HEK293 (cell line): Measurements from ENCODE around the gene KIAA0513.

Experiments used
- GFI1B ChIP-seq: fragments of 450-650 bp; formaldehyde crosslinking; IDR thresholded peaks from 2 replicates; pipeline ENCODE4 v1.5.1; 2016; ENCODE audit warnings: missing biosample characterization, missing genetic modification characterization
- GLIS2 ChIP-seq: fragments of 450-650 bp; formaldehyde crosslinking; IDR thresholded peaks from 2 replicates; pipeline ENCODE4 v1.5.1; 2016; ENCODE audit warnings: missing biosample characterization, missing genetic modification characterization
- HOXA7 ChIP-seq: sonication (generic); formaldehyde crosslinking; IDR thresholded peaks from 2 replicates; pipeline ENCODE4 v1.8.1; 2022; ENCODE audit warnings: missing genetic modification reagents, borderline replicate concordance
- PRDM1 ChIP-seq: fragments of 450-650 bp; formaldehyde crosslinking; IDR thresholded peaks from 2 replicates; pipeline ENCODE4; 2016; ENCODE audit warnings: missing biosample characterization, missing genetic modification characterization
- REPIN1 ChIP-seq: fragments of 450-650 bp; formaldehyde crosslinking; IDR thresholded peaks from 2 replicates; pipeline ENCODE4 v1.5.1; 2017; ENCODE audit warnings: missing biosample characterization, missing genetic modification characterization, low read depth
- SCRT2 ChIP-seq: fragments of 450-650 bp; formaldehyde crosslinking; IDR thresholded peaks from 2 replicates; pipeline ENCODE4 v1.5.1; 2016; ENCODE audit warnings: missing biosample characterization, missing genetic modification characterization
- SP7 ChIP-seq: fragments of 450-650 bp; formaldehyde crosslinking; IDR thresholded peaks from 2 replicates; pipeline ENCODE4 v1.5.1; 2016; ENCODE audit warnings: missing biosample characterization, missing genetic modification characterization
- ZBTB17 ChIP-seq: fragments of 450-650 bp; formaldehyde crosslinking; IDR thresholded peaks from 2 replicates; pipeline ENCODE4 v1.5.1; 2016; ENCODE audit warnings: missing biosample characterization, missing genetic modification characterization
- ZFP69B ChIP-seq: fragments of 450-650 bp; formaldehyde crosslinking; IDR thresholded peaks from 2 replicates; pipeline ENCODE4 v1.5.1; 2016; ENCODE audit warnings: missing biosample characterization, missing genetic modification characterization
- ZNF19 ChIP-seq: fragments of 450-650 bp; formaldehyde crosslinking; IDR thresholded peaks from 2 replicates; pipeline ENCODE4; 2016; ENCODE audit warnings: missing biosample characterization, missing genetic modification characterization, low read depth
- ZNF214 ChIP-seq: fragments of 450-650 bp; formaldehyde crosslinking; IDR thresholded peaks from 2 replicates; pipeline ENCODE4 v1.5.1; 2017; ENCODE audit warnings: missing biosample characterization, mild to moderate bottlenecking, missing genetic modification characterization, borderline replicate concordance
- ZNF239 ChIP-seq: fragments of 450-650 bp; formaldehyde crosslinking; IDR thresholded peaks from 2 replicates; pipeline ENCODE4 v1.5.1; 2016; ENCODE audit warnings: missing biosample characterization, missing genetic modification characterization
- ZNF292 ChIP-seq: fragments of 450-650 bp; formaldehyde crosslinking; IDR thresholded peaks from 2 replicates; pipeline ENCODE4 v1.5.1; 2016; ENCODE audit warnings: low read depth, missing biosample characterization, missing genetic modification characterization, borderline replicate concordance
- ZNF311 ChIP-seq: fragments of 450-650 bp; formaldehyde crosslinking; IDR thresholded peaks from 2 replicates; pipeline ENCODE4 v1.5.1; 2017; ENCODE audit warnings: missing biosample characterization, missing genetic modification characterization, borderline replicate concordance
- ZNF341 ChIP-seq: fragments of 450-650 bp; formaldehyde crosslinking; IDR thresholded peaks from 2 replicates; pipeline ENCODE4; 2016; ENCODE audit warnings: low read depth, missing biosample characterization, missing genetic modification characterization
- ZNF48 ChIP-seq: fragments of 450-650 bp; formaldehyde crosslinking; IDR thresholded peaks from 2 replicates; pipeline ENCODE4 v1.5.1; 2016; ENCODE audit warnings: missing biosample characterization, missing genetic modification characterization
- ZNF624 ChIP-seq: fragments of 450-650 bp; formaldehyde crosslinking; IDR thresholded peaks from 2 replicates; pipeline ENCODE4 v1.5.1; 2017; ENCODE audit warnings: missing biosample characterization, missing genetic modification characterization
- ZNF701 ChIP-seq: fragments of 450-650 bp; formaldehyde crosslinking; IDR thresholded peaks from 2 replicates; pipeline ENCODE4 v1.5.1; 2016; ENCODE audit warnings: missing biosample characterization, missing genetic modification characterization
- ZNF76 ChIP-seq: fragments of 450-650 bp; formaldehyde crosslinking; IDR thresholded peaks from 2 replicates; pipeline ENCODE4; 2016; ENCODE audit warnings: low read depth, missing biosample characterization, missing genetic modification characterization, borderline replicate concordance
- ZNF837 ChIP-seq: fragments of 450-650 bp; formaldehyde crosslinking; IDR thresholded peaks from 2 replicates; pipeline ENCODE4 v1.5.1; 2016; ENCODE audit warnings: missing biosample characterization, missing genetic modification characterization
- ZNF843 ChIP-seq: fragments of 450-650 bp; formaldehyde crosslinking; IDR thresholded peaks from 2 replicates; pipeline ENCODE4 v1.5.1; 2016; ENCODE audit warnings: missing biosample characterization, missing genetic modification characterization
- TF ChIP-seq, protein P1 (sequence below): fragments of 450-650 bp; formaldehyde crosslinking; IDR thresholded peaks from 2 replicates; pipeline ENCODE4 v1.5.1; 2017; ENCODE audit warnings: missing biosample characterization, missing genetic modification characterization
- TF ChIP-seq, protein P2 (sequence below): fragments of 450-650 bp; formaldehyde crosslinking; IDR thresholded peaks from 2 replicates; pipeline ENCODE4 v1.5.1; 2016; ENCODE audit warnings: missing biosample characterization, missing genetic modification characterization
- TF ChIP-seq, protein P3 (sequence below): fragments of 450-650 bp; formaldehyde crosslinking; IDR thresholded peaks from 2 replicates; pipeline ENCODE4 v1.5.1; 2016; ENCODE audit warnings: missing biosample characterization, missing genetic modification characterization
- TF ChIP-seq, protein P4 (sequence below): fragments of 450-650 bp; formaldehyde crosslinking; conservative IDR thresholded peaks from 2 replicates; pipeline ENCODE4 v1.5.1; 2016; ENCODE audit warnings: low read depth, missing biosample characterization, missing genetic modification characterization
- TF ChIP-seq, protein P5 (sequence below): fragments of 450-650 bp; formaldehyde crosslinking; IDR thresholded peaks from 2 replicates; pipeline ENCODE4 v1.5.1; 2016; ENCODE audit warnings: missing biosample characterization, missing genetic modification characterization, low read depth
- TF ChIP-seq, protein P6 (sequence below): fragments of 450-650 bp; formaldehyde crosslinking; IDR thresholded peaks from 2 replicates; pipeline ENCODE4 v1.5.1; 2016; ENCODE audit warnings: missing biosample characterization, missing genetic modification characterization
- TF ChIP-seq, protein P7 (sequence below): fragments of 450-650 bp; formaldehyde crosslinking; IDR thresholded peaks from 2 replicates; pipeline ENCODE4 v1.5.1; 2016; ENCODE audit warnings: missing biosample characterization, missing genetic modification characterization

The KIAA0513 gene

DNA sequence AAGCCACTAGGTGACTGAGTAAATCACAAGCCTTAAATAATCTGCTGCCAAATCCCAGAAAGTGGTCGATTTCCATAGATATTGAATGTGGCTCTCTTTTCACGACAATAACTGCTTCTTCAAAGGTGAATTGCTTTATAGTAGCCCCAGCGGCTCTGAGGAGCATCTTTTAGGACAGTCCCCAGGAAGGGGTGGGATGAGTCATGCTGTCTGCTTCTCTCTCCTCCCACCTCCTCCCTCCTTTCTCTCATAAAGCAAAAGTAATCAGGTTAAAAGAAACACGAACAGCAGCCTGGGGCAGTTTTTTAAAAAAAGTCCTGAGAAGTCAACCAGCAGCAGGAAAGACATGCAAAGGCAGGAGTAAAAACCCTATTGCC, 1.8 kb downstream of the KIAA0513 start (continued):
- TF ChIP-seq, protein P1, sequence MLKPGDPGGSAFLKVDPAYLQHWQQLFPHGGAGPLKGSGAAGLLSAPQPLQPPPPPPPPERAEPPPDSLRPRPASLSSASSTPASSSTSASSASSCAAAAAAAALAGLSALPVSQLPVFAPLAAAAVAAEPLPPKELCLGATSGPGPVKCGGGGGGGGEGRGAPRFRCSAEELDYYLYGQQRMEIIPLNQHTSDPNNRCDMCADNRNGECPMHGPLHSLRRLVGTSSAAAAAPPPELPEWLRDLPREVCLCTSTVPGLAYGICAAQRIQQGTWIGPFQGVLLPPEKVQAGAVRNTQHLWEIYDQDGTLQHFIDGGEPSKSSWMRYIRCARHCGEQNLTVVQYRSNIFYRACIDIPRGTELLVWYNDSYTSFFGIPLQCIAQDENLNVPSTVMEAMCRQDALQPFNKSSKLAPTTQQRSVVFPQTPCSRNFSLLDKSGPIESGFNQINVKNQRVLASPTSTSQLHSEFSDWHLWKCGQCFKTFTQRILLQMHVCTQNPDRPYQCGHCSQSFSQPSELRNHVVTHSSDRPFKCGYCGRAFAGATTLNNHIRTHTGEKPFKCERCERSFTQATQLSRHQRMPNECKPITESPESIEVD (tag by site-specific recombination) = peak; percentile 78
- TF ChIP-seq ZNF19 (tag by site-specific recombination) = no peak
- no peak for TF ChIP-seq ZNF701 (tag by site-specific recombination)
- no peak for TF ChIP-seq SCRT2 (tag by site-specific recombination)
- TF ChIP-seq, protein P2, sequence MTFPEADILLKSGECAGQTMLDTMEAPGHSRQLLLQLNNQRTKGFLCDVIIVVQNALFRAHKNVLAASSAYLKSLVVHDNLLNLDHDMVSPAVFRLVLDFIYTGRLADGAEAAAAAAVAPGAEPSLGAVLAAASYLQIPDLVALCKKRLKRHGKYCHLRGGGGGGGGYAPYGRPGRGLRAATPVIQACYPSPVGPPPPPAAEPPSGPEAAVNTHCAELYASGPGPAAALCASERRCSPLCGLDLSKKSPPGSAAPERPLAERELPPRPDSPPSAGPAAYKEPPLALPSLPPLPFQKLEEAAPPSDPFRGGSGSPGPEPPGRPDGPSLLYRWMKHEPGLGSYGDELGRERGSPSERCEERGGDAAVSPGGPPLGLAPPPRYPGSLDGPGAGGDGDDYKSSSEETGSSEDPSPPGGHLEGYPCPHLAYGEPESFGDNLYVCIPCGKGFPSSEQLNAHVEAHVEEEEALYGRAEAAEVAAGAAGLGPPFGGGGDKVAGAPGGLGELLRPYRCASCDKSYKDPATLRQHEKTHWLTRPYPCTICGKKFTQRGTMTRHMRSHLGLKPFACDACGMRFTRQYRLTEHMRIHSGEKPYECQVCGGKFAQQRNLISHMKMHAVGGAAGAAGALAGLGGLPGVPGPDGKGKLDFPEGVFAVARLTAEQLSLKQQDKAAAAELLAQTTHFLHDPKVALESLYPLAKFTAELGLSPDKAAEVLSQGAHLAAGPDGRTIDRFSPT = no peak
- no peak for TF ChIP-seq ZNF843 (tag by site-specific recombination)
- TF ChIP-seq GLIS2 = no peak
- no peak for TF ChIP-seq ZNF311 (tag by site-specific recombination)
- no peak for TF ChIP-seq GFI1B
- TF ChIP-seq ZFP69B (tag by site-specific recombination) = no peak
- TF ChIP-seq ZNF837 (tag by site-specific recombination) = no peak
- no peak for TF ChIP-seq ZNF214 (tag by site-specific recombination)
- TF ChIP-seq ZNF624 = no peak
- TF ChIP-seq, protein P3, sequence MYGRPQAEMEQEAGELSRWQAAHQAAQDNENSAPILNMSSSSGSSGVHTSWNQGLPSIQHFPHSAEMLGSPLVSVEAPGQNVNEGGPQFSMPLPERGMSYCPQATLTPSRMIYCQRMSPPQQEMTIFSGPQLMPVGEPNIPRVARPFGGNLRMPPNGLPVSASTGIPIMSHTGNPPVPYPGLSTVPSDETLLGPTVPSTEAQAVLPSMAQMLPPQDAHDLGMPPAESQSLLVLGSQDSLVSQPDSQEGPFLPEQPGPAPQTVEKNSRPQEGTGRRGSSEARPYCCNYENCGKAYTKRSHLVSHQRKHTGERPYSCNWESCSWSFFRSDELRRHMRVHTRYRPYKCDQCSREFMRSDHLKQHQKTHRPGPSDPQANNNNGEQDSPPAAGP (tag by site-specific recombination) = no peak
- TF ChIP-seq, protein P4, sequence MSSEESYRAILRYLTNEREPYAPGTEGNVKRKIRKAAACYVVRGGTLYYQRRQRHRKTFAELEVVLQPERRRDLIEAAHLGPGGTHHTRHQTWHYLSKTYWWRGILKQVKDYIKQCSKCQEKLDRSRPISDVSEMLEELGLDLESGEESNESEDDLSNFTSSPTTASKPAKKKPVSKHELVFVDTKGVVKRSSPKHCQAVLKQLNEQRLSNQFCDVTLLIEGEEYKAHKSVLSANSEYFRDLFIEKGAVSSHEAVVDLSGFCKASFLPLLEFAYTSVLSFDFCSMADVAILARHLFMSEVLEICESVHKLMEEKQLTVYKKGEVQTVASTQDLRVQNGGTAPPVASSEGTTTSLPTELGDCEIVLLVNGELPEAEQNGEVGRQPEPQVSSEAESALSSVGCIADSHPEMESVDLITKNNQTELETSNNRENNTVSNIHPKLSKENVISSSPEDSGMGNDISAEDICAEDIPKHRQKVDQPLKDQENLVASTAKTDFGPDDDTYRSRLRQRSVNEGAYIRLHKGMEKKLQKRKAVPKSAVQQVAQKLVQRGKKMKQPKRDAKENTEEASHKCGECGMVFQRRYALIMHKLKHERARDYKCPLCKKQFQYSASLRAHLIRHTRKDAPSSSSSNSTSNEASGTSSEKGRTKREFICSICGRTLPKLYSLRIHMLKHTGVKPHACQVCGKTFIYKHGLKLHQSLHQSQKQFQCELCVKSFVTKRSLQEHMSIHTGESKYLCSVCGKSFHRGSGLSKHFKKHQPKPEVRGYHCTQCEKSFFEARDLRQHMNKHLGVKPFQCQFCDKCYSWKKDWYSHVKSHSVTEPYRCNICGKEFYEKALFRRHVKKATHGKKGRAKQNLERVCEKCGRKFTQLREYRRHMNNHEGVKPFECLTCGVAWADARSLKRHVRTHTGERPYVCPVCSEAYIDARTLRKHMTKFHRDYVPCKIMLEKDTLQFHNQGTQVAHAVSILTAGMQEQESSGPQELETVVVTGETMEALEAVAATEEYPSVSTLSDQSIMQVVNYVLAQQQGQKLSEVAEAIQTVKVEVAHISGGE (tag by site-specific recombination) = no peak
- no peak for TF ChIP-seq HOXA7 (CRISPR knock-in tag)
- TF ChIP-seq, protein P5, sequence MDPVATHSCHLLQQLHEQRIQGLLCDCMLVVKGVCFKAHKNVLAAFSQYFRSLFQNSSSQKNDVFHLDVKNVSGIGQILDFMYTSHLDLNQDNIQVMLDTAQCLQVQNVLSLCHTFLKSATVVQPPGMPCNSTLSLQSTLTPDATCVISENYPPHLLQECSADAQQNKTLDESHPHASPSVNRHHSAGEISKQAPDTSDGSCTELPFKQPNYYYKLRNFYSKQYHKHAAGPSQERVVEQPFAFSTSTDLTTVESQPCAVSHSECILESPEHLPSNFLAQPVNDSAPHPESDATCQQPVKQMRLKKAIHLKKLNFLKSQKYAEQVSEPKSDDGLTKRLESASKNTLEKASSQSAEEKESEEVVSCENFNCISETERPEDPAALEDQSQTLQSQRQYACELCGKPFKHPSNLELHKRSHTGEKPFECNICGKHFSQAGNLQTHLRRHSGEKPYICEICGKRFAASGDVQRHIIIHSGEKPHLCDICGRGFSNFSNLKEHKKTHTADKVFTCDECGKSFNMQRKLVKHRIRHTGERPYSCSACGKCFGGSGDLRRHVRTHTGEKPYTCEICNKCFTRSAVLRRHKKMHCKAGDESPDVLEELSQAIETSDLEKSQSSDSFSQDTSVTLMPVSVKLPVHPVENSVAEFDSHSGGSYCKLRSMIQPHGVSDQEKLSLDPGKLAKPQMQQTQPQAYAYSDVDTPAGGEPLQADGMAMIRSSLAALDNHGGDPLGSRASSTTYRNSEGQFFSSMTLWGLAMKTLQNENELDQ (tag by site-specific recombination) = no peak
- peak; percentile 91 for TF ChIP-seq PRDM1 (tag by site-specific recombination)
- TF ChIP-seq, protein P6, sequence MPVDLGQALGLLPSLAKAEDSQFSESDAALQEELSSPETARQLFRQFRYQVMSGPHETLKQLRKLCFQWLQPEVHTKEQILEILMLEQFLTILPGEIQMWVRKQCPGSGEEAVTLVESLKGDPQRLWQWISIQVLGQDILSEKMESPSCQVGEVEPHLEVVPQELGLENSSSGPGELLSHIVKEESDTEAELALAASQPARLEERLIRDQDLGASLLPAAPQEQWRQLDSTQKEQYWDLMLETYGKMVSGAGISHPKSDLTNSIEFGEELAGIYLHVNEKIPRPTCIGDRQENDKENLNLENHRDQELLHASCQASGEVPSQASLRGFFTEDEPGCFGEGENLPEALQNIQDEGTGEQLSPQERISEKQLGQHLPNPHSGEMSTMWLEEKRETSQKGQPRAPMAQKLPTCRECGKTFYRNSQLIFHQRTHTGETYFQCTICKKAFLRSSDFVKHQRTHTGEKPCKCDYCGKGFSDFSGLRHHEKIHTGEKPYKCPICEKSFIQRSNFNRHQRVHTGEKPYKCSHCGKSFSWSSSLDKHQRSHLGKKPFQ (tag by site-specific recombination) = no peak
- TF ChIP-seq, protein P7, sequence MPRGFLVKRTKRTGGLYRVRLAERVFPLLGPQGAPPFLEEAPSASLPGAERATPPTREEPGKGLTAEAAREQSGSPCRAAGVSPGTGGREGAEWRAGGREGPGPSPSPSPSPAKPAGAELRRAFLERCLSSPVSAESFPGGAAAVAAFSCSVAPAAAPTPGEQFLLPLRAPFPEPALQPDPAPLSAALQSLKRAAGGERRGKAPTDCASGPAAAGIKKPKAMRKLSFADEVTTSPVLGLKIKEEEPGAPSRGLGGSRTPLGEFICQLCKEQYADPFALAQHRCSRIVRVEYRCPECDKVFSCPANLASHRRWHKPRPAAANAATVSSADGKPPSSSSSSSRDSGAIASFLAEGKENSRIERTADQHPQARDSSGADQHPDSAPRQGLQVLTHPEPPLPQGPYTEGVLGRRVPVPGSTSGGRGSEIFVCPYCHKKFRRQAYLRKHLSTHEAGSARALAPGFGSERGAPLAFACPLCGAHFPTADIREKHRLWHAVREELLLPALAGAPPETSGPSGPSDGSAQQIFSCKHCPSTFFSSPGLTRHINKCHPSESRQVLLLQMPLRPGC (tag by site-specific recombination) = no peak
- no peak for TF ChIP-seq ZNF341
- TF ChIP-seq REPIN1 (tag by site-specific recombination) = no peak
- TF ChIP-seq SP7 (tag by site-specific recombination) = peak; percentile 30; the same call in 1 of the 2 replicates
- no peak for TF ChIP-seq ZNF48
- no peak for TF ChIP-seq ZNF292 (tag by site-specific recombination)
- TF ChIP-seq ZNF239 = no peak
- no peak for TF ChIP-seq ZNF76 (tag by site-specific recombination)
- no peak for TF ChIP-seq ZBTB17 (tag by site-specific recombination)
